SK-N-SH treated with all-trans-retinoic acid at 6 μM for 48 hours (cell line): ENCODE results near the gene LRRC8E.

Source experiments
- GLIS3 ChIP-seq: fragments of 250-450 bp; sonication (Bioruptor Pico); IDR thresholded peaks from 2 replicates; pipeline ENCODE4 v1.5.0; 2020; ENCODE audit warnings: mild to moderate bottlenecking, moderate library complexity
- PPARA ChIP-seq: fragments of 250-450 bp; sonication (Bioruptor Pico); IDR thresholded peaks from 2 replicates; pipeline ENCODE4 v1.5.0; 2020; ENCODE audit warnings: mild to moderate bottlenecking, borderline replicate concordance
- SNAI2 ChIP-seq: fragments of 250-450 bp; sonication (Bioruptor Pico); IDR thresholded peaks from 2 replicates; pipeline ENCODE4 v1.5.0; 2020; ENCODE audit warnings: mild to moderate bottlenecking, moderate library complexity
- TCF4 ChIP-seq: fragments of 250-450 bp; sonication (Bioruptor Pico); IDR thresholded peaks from 2 replicates; pipeline ENCODE4 v1.8.0; 2021; ENCODE audit warnings: mild to moderate bottlenecking, moderate library complexity, borderline replicate concordance
- ZFP3 ChIP-seq: fragments of 250-450 bp; sonication (Bioruptor Pico); IDR thresholded peaks from 2 replicates; pipeline ENCODE4 v1.5.0; 2020; ENCODE audit warnings: mild to moderate bottlenecking, moderate library complexity
- ZNF8 ChIP-seq: fragments of 450-650 bp; formaldehyde crosslinking; IDR thresholded peaks from 2 replicates; pipeline ENCODE4 v1.5.0; 2020; ENCODE audit warnings: mild to moderate bottlenecking, moderate library complexity
- TF ChIP-seq, protein P1 (sequence below): fragments of 250-450 bp; sonication (Bioruptor Pico); IDR thresholded peaks from 2 replicates; pipeline ENCODE4 v1.8.0; 2020; ENCODE audit warnings: mild to moderate bottlenecking, moderate library complexity, borderline replicate concordance
- TF ChIP-seq, protein P2 (sequence below): fragments of 250-450 bp; sonication (Bioruptor Pico); IDR thresholded peaks from 2 replicates; pipeline ENCODE4 v1.5.1; 2020; ENCODE audit warnings: low read depth, mild to moderate bottlenecking, moderate library complexity
- TF ChIP-seq, protein P3 (sequence below): fragments of 250-450 bp; sonication (Bioruptor Pico); IDR thresholded peaks from 2 replicates; pipeline ENCODE4 v1.5.1; 2021; ENCODE audit warnings: mild to moderate bottlenecking, moderate library complexity

DNA sequence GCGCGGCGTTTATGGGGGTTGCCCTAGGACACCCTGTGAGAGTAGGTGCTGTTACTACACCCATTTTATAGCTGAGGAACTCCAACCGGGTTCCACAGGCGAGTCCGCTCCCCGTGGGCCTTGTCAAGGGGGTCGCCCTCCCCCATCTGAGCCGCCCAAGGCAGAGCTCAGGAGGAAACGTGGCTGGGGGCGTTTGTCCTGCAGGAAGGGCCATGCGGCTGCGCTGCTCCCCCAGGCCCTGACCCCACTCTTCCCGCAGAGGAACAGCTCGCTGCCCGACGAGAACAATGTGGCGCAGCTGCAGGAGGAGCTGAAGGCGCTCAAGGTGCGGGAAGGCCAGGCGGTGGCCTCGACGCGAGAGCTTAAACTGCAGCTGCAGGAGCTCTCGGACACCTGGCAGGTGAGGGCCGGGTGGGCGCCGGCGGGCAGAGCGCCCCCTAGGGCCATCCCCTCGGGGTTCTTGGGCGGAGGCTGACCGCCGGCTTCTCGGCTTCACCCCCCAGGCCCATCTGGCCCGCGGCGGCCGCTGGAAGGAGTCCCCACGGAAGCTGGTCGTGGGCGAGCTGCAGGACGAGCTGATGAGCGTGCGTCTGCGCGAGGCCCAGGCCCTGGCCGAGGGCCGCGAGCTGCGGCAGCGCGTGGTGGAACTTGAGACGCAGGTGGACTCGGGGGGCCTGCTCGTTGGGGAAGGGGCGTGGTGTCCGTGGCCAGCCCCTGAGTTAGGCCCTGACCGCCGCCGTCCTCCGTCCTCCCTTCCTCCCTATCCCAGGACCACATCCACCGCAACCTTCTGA, 26.5 kb upstream of the LRRC8E start:
- TF ChIP-seq SNAI2 (CRISPR knock-in tag) = no peak
- TF ChIP-seq PPARA = no peak
- TF ChIP-seq, protein P1, sequence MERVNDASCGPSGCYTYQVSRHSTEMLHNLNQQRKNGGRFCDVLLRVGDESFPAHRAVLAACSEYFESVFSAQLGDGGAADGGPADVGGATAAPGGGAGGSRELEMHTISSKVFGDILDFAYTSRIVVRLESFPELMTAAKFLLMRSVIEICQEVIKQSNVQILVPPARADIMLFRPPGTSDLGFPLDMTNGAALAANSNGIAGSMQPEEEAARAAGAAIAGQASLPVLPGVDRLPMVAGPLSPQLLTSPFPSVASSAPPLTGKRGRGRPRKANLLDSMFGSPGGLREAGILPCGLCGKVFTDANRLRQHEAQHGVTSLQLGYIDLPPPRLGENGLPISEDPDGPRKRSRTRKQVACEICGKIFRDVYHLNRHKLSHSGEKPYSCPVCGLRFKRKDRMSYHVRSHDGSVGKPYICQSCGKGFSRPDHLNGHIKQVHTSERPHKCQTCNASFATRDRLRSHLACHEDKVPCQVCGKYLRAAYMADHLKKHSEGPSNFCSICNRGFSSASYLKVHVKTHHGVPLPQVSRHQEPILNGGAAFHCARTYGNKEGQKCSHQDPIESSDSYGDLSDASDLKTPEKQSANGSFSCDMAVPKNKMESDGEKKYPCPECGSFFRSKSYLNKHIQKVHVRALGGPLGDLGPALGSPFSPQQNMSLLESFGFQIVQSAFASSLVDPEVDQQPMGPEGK (CRISPR knock-in tag) = no peak
- TF ChIP-seq ZNF8 (CRISPR knock-in tag) = no peak
- TF ChIP-seq GLIS3 (CRISPR knock-in tag) = no peak
- TF ChIP-seq ZFP3 = no peak
- TF ChIP-seq, protein P2, sequence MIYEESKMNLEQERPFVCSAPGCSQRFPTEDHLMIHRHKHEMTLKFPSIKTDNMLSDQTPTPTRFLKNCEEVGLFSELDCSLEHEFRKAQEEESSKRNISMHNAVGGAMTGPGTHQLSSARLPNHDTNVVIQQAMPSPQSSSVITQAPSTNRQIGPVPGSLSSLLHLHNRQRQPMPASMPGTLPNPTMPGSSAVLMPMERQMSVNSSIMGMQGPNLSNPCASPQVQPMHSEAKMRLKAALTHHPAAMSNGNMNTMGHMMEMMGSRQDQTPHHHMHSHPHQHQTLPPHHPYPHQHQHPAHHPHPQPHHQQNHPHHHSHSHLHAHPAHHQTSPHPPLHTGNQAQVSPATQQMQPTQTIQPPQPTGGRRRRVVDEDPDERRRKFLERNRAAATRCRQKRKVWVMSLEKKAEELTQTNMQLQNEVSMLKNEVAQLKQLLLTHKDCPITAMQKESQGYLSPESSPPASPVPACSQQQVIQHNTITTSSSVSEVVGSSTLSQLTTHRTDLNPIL (CRISPR knock-in tag) = no peak
- no peak for TF ChIP-seq TCF4 (CRISPR knock-in tag)
- TF ChIP-seq, protein P3, sequence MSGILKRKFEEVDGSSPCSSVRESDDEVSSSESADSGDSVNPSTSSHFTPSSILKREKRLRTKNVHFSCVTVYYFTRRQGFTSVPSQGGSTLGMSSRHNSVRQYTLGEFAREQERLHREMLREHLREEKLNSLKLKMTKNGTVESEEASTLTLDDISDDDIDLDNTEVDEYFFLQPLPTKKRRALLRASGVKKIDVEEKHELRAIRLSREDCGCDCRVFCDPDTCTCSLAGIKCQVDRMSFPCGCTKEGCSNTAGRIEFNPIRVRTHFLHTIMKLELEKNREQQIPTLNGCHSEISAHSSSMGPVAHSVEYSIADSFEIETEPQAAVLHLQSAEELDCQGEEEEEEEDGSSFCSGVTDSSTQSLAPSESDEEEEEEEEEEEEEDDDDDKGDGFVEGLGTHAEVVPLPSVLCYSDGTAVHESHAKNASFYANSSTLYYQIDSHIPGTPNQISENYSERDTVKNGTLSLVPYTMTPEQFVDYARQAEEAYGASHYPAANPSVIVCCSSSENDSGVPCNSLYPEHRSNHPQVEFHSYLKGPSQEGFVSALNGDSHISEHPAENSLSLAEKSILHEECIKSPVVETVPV (CRISPR knock-in tag) = no peak
